HepG2 (cell line): ENCODE data around the gene TAB2.

Experiments used
- FOXA3 ChIP-seq: IDR thresholded peaks from 2 replicates; pipeline ENCODE4 v1.6.1; 2016; ENCODE audit warnings: missing genetic modification reagents, missing compliant biosample characterization
- HHEX ChIP-seq: IDR thresholded peaks from 2 replicates; pipeline ENCODE4 v1.6.1; 2016; ENCODE audit warnings: control low read depth
- RAD21 ChIP-seq: fragments of 450-650 bp; formaldehyde crosslinking; IDR thresholded peaks from 2 replicates; pipeline ENCODE4 v1.5.0; 2020; ENCODE audit warnings: mild to moderate bottlenecking
- SRSF4 ChIP-seq: fragments of 200-400 bp; formaldehyde crosslinking; IDR thresholded peaks from one replicate; pipeline ENCODE4 v1.6.1; 2018; ENCODE audit warnings: mild to moderate bottlenecking, low read depth, low read length, moderate library complexity; ENCODE audit not compliant: poor library complexity, severe bottlenecking
- ZFX ChIP-seq: sonication (generic); formaldehyde crosslinking; IDR thresholded peaks from 2 replicates; pipeline ENCODE4 v1.4.0; 2020; ENCODE audit warnings: mild to moderate bottlenecking, low read depth, missing genetic modification reagents, moderate library complexity
- ZSCAN20 ChIP-seq: sonication (generic); formaldehyde crosslinking; IDR thresholded peaks from 2 replicates; pipeline ENCODE4 v1.4.0; 2020; ENCODE audit warnings: missing genetic modification reagents, mild to moderate bottlenecking, borderline replicate concordance
- TF ChIP-seq, protein P1 (sequence below): sonication (generic); formaldehyde crosslinking; IDR thresholded peaks from 2 replicates; pipeline ENCODE4 v1.4.0; 2020; ENCODE audit warnings: missing genetic modification reagents
- TF ChIP-seq, protein P2 (sequence below): sonication (generic); formaldehyde crosslinking; IDR thresholded peaks from 2 replicates; pipeline ENCODE4 v1.5.1; 2020; ENCODE audit warnings: mild to moderate bottlenecking, missing genetic modification reagents
- TF ChIP-seq, protein P3 (sequence below): IDR thresholded peaks from 2 replicates; pipeline ENCODE4 v1.6.1; 2012; ENCODE audit warnings: low read depth, low read length, improper control_type of control experiment

DNA sequence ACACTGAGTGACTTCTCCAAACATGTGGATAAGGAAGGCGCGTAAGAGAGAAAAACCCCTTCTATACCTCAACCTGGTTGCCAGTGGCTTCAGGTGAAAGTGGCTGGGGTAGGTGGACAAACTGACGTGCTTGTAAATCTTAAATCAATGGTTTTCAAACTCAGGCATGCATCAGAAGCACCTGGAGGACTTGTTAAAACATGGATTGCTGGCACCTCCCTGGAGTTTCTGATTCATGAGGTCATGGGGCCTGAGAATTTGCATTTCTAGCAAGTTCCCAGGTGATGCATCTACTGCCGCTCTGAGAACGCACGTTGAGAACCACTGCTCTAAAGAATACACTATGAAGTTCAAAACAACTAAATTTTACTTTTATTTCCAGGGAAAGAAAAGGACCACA is 31.9 kb upstream of the TAB2 start:
- TF ChIP-seq, protein P1, sequence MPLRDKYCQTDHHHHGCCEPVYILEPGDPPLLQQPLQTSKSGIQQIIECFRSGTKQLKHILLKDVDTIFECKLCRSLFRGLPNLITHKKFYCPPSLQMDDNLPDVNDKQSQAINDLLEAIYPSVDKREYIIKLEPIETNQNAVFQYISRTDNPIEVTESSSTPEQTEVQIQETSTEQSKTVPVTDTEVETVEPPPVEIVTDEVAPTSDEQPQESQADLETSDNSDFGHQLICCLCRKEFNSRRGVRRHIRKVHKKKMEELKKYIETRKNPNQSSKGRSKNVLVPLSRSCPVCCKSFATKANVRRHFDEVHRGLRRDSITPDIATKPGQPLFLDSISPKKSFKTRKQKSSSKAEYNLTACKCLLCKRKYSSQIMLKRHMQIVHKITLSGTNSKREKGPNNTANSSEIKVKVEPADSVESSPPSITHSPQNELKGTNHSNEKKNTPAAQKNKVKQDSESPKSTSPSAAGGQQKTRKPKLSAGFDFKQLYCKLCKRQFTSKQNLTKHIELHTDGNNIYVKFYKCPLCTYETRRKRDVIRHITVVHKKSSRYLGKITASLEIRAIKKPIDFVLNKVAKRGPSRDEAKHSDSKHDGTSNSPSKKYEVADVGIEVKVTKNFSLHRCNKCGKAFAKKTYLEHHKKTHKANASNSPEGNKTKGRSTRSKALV = no peak
- TF ChIP-seq, protein P2, sequence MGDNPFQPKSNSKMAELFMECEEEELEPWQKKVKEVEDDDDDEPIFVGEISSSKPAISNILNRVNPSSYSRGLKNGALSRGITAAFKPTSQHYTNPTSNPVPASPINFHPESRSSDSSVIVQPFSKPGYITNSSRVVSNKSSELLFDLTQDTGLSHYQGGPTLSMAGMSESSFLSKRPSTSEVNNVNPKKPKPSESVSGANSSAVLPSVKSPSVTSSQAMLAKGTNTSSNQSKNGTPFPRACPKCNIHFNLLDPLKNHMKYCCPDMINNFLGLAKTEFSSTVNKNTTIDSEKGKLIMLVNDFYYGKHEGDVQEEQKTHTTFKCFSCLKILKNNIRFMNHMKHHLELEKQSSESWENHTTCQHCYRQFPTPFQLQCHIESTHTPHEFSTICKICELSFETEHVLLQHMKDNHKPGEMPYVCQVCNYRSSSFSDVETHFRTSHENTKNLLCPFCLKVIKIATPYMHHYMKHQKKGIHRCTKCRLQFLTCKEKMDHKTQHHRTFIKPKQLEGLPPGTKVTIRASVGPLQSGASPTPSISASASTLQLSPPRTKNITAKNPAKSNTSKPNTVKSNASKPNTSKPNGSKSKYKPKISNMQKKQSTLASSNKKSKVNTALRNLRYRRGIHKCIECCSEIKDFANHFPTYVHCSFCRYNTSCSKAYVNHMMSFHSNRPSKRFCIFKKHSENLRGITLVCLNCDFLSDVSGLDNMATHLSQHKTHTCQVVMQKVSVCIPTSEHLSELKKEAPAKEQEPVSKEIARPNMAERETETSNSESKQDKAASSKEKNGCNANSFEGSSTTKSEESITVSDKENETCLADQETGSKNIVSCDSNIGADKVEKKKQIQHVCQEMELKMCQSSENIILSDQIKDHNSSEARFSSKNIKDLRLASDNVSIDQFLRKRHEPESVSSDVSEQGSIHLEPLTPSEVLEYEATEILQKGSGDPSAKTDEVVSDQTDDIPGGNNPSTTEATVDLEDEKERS (CRISPR knock-in tag) = no peak
- no peak for TF ChIP-seq RAD21 (CRISPR knock-in tag)
- TF ChIP-seq FOXA3 = no peak
- no peak for TF ChIP-seq SRSF4
- TF ChIP-seq, protein P3, sequence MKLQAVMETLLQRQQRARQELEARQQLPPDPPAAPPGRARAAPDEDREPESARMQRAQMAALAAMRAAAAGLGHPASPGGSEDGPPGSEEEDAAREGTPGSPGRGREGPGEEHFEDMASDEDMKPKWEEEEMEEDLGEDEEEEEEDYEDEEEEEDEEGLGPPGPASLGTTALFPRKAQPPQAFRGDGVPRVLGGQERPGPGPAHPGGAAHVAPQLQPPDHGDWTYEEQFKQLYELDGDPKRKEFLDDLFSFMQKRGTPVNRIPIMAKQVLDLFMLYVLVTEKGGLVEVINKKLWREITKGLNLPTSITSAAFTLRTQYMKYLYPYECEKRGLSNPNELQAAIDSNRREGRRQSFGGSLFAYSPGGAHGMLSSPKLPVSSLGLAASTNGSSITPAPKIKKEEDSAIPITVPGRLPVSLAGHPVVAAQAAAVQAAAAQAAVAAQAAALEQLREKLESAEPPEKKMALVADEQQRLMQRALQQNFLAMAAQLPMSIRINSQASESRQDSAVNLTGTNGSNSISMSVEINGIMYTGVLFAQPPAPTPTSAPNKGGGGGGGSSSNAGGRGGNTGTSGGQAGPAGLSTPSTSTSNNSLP = no peak
- no peak for TF ChIP-seq HHEX (CRISPR knock-in tag)
- no peak for TF ChIP-seq ZFX (CRISPR knock-in tag)
- TF ChIP-seq ZSCAN20 = no peak
